Fibroblast of gingiva (primary cell): ENCODE measurements around the gene HSD11B1.
"Not testable (repeated sequence)": the region's sequence is repeated elsewhere in the genome, so short reads cannot be mapped to it uniquely, and the experiment has no call there.

Experiments
- DNase-seq: peaks from one replicate; pipeline ENCODE4 v3.0.0-alpha.2; 2011; ENCODE audit warnings: low read depth

The HSD11B1 gene

DNA sequence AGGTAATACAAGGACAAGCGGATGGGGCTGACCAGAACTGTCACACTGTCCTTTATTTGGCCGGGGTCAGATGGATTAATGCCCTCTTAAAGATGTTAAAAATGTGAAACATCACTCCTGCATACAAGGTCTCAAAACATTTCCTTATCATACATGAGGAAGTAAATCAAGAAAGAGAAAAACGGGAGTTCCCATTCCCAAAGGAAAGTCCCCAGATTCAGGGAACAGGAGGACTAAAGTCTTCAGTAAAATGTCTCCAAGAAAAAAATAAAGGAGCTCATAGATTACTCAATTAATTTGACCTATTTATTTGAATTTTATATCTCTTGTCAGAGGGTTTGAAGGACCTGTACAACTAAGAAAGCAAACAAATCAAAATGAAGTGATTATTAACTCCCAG, 13.4 kb upstream of the HSD11B1 start:
- DNase-seq: no peak

- DNase-seq: no peak
Measured at GRCh38 chr1:209692296-209692695, 12.3 kb upstream of the HSD11B1 start.

DNA sequence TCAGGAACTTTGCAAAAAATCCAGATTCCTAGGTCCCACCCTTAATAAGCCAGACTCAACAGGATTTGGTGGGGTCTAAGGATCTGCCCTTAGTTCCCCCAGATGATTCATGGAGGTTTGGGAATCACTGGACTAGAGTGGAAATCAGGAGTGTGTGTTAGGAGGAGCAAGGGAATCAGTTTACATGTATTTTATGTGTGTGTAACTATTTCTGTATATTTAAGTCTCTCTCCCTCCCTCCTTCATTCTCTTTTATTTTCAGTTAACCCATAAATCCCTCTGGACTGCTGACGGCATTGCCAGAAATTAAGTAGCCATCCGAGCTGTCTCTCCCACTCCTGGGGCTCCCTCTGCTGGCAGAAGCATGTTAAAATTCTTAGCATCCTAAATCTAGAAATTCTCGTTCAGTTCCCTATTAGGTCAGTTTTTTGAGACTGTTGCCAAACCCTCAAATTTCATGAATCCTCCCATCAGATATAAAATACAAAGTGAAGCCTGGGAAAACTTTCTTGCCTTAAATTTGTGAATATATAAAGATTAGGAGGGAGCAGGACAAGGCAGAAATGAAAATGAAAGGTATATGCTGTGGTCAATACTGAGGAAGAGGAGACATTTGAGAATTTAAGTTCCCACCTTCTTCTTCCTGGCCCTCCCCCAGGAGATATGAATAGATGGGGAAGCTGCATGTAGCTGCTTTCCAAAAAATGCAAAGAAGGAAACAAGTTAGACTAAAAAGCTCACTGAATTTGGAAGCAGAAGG, 11.7 kb upstream of the HSD11B1 start:
- DNase-seq: peak; percentile 69

- no peak for DNase-seq
Measured at GRCh38 chr1:209696673-209697072, 8.0 kb upstream of the HSD11B1 start.

DNA sequence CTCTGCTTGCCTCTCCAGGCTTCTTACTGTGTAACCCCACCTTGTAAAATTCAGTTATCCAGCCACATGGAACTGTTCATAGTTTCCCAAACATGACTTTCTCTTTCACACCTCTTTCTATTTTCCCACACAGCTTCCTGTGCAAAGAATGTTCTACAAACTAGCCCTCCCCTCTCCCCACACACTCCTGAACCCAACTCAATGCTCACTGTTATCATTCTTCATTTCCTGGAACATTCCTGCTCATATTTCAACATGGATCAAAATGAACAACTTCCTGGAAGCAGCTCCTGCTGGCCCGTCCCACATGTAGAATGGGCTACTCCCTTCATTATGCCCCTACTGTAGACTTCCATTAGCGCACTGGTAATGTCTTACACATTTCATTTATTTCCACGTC, 7.5 kb upstream of the HSD11B1 start:
- DNase-seq: no peak

DNA sequence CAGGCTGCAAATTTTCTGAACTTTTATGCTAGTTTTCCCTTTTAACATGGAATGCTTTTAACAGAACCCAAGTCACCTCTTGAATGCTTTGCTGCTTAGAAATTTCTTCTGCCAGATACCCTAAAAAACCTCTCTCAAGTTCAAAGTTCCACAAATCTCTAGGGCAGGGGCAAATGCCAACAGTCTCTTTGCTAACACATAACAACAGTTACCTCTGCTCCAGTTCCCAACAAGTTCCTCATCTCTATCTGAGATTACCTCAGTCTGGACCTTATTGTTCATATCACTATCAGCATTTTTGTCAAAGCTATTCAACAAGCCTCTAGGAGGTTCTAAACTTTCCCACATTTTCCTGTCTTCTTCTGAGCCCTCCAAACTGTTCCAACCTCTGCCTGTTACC, 4.0 kb upstream of the HSD11B1 start:
- DNase-seq: not testable (repeated sequence)

DNA sequence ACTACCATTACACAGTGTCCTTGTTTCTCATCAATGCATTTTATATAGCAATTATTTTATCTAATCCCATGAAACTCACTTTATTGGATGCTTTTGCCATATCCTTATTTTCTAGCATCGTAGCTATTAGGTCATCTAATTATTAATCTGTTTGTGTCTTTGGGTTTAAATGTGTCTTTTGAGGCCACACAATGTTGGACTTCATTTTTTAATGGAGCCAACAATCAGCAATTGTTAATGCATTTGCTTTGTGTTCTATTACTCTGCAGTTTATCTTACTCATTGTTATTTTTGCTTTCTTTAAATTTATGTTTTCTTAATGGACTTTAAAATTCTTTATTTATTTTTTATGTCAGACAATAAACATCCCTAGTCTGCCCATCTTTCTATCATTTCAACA, 1.8 kb upstream of the HSD11B1 start:
- no peak for DNase-seq

- DNase-seq: no peak
Measured at GRCh38 chr1:209703834-209704504, 677 bp upstream of the HSD11B1 start.

- DNase-seq: no peak
Measured at GRCh38 chr1:209705033-209705598, 470 bp downstream of the HSD11B1 start.

DNA sequence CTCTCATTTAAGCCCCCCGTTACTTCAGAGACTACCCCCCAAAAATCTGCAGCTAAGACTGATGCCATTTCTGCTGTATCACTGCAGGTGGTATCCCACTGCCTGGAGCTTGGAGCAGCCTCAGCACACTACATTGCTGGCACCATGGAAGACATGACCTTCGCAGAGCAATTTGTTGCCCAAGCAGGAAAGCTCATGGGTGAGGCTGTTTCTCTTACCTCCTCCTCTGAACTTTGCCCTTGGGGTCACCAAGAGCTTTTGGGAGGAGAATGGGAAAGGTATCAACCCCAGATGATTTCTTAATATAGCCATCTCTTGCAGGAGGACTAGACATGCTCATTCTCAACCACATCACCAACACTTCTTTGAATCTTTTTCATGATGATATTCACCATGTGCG, 2.0 kb downstream of the HSD11B1 start:
- DNase-seq: no peak

- no peak for DNase-seq
Measured at GRCh38 chr1:209707308-209707707, 2.7 kb downstream of the HSD11B1 start.

- no peak for DNase-seq
Measured at GRCh38 chr1:209708297-209708696, 3.7 kb downstream of the HSD11B1 start.

GRCh38 chr1:209710093-209710492, 5.4 kb downstream of the HSD11B1 start:
- DNase-seq: no peak

- no peak for DNase-seq
Measured at GRCh38 chr1:209710847-209711246, 6.2 kb downstream of the HSD11B1 start.

GRCh38 chr1:209714338-209714737, 9.7 kb downstream of the HSD11B1 start:
- DNase-seq: no peak

DNA sequence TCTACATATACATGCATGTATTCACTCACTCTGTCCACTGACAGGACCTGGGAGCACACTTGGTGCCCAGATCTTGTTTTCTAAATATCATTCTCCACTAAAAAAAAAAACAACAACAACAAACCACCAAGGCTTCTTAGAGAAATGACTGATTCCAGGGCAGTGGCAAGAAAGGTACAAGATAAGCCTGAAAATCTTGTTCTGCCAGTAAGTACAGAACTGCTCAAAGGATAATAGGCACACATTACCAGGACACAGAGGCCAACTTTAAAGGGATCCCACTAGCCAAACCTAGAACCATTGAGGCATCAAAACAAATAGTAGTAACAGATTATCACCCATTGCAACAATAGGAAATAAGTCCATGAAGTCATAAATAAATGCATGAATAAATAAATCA, 10.7 kb downstream of the HSD11B1 start:
- no peak for DNase-seq

- no peak for DNase-seq
Measured at GRCh38 chr1:209717818-209718217, 13.2 kb downstream of the HSD11B1 start.

DNA sequence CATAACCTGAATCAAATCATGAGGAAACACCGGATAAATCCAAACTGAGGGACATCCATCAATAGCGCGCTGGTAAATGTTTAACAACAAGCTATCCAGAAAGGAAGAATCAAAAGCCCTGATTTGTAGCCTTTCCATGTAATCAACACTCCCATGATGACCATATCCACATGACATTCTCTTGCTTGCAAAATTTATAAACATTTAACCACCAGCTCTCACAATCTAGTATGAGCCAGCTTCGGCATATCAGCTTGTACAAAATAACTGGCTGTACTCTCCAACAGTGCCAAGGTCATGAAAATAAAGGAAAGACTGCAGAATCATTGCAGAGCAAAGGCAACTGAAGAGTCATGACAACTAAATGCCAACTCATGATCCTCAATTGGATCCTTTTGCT, 15.7 kb downstream of the HSD11B1 start:
- DNase-seq: peak; percentile 61

GRCh38 chr1:209720826-209721225, 16.2 kb downstream of the HSD11B1 start:
- no peak for DNase-seq

GRCh38 chr1:209721323-209721722, 16.7 kb downstream of the HSD11B1 start:
- no peak for DNase-seq

GRCh38 chr1:209723265-209723664, 18.6 kb downstream of the HSD11B1 start:
- DNase-seq: no peak

DNA sequence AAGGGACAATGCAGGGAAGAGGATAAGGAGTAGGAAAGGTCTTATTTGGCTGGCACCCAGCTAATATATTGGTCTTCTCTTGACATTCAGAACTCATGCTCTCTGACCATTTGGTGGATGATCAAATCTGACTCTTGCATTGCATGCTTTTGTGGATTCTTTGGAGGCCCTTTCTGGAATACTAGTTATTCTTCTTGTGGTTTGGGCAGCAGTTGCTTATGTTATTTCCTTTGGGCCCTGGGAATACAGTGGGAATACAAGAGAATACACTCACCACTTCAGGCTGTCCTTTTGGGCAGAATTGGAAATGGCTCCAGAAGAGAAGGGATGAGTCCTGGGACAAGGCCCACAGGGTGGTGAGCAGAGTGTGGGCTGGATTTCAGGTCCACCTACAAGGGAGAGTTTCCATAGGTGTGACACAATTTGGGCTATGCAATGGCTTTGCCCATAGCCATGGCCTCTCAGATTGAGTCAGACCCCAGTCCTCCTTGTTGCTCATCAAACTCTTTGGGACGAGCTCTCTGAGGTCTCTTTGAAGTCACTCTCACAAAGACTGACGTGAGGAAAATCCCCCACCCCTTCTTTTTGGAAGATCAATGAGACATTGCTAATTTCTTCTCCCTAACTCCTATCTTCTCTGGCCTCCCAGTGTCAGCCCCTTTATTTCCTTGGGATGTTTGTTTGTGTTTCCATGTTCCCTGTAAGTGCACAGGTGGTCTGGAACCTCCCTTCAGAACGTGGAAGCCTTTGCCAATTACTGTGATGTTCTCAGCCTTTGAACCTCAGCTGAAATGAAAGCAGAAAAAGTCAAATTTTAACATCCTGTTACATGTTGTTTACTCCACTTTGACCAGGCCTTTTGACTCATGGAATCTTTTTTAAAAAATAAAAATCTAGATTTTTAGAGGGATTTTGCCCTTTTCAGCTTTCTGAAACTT, 19.4 kb downstream of the HSD11B1 start:
- DNase-seq: no peak
